ENCODE results near the gene RIBC2. TPM values are rescaled to one million over a fixed set of nuclear protein-coding genes. Genes with fewer than 3 reads are reported as not detected.

The RIBC2 gene
- total and polyA plus RNA-seq, 2 of the 13 experiments (the other 11 are each of a cell fraction or from before 2014, with no cell fraction given) = 0.55 TPM; not detected in 1

GRCh38 chr22:45420539-45420938, 7.0 kb downstream of the RIBC2 start:
- no peak overlapping the region for H3K4me3 ChIP-seq (replicated peaks in 1 of 3; ENCODE audit: insufficient read depth in 1 of 3, low read depth in 2 of 3, low read length in 3 of 3)
- ATAC-seq = no peak
- no peaks in the 10 kb centered on the region for H3K36me3 ChIP-seq (replicated peaks in 1 of 2; ENCODE audit: control insufficient read depth in 1 of 2, insufficient read depth in 2 of 2, low read length in 2 of 2)
- in situ Hi-C loops (cut with HindIII; ENCODE audit: extremely low pct_ligation_motif_present, low pct_unique_long_range_greater_than_20kb) = no loop called here
- ChIA-PET CTCF (ENCODE audit: low intra/inter-chr PET ratio, low total read pairs) (no interaction called here), POLR2A (no interaction called here)
- no peak overlapping the region for H3K9ac ChIP-seq (ENCODE audit: insufficient read depth, low read depth, low read length)
- no peaks in the 10 kb centered on the region for H3K79me2 ChIP-seq (ENCODE audit: insufficient read depth, low read length)
- intact Hi-C loops (cut with micrococcal nuclease; ENCODE audit: unreplicated experiment) = no loop called here
- no peak for FAIRE-seq
- H3K9me3 ChIP-seq (ENCODE audit: low read length) = no peaks in the 10 kb centered on the region
- no peak overlapping the region for H2AFZ ChIP-seq (ENCODE audit: low read length)
- no peaks in the 10 kb centered on the region for H4K20me1 ChIP-seq (ENCODE audit: insufficient read depth, low read length)
- H3K27ac ChIP-seq (ENCODE audit: extremely low read length, insufficient read depth, low read length) = no peak overlapping the region
- no TSS peak for BruUV-seq (replicated peaks)
- 84% methylated on average over 2 of the region's 2 CpGs for WGBS (ENCODE audit: low lambda C conversion rate)
- no peak for DNase-seq (ENCODE audit: low spot score)
- H3K4me2 ChIP-seq (ENCODE audit: low read depth, low read length) = no peak overlapping the region
- no peaks in the 10 kb centered on the region for H3K4me1 ChIP-seq (ENCODE audit: insufficient read depth, low read length)
- TF ChIP-seq ZNF766 (CRISPR knock-in tag; IDR thresholded peaks at IDR 0.05; ENCODE audit: borderline replicate concordance) (no peak), RBAK (CRISPR knock-in tag; IDR thresholded peaks at IDR 0.05) (no peak), SNAPC2 (CRISPR knock-in tag; IDR thresholded peaks at IDR 0.05) (no peak), ZNF567 (CRISPR knock-in tag; IDR thresholded peaks at IDR 0.05; ENCODE audit: borderline replicate concordance) (no peak), ARID3A (IDR thresholded peaks at IDR 0.05; ENCODE audit: low read depth, low read length) (no peak), ZMAT3 (CRISPR knock-in tag; conservative IDR thresholded peaks at IDR 0.05) (no peak), ZNF280B (CRISPR knock-in tag; IDR thresholded peaks at IDR 0.05; ENCODE audit: borderline replicate concordance) (no peak), ZNF337 (CRISPR knock-in tag; IDR thresholded peaks at IDR 0.05; ENCODE audit: borderline replicate concordance, low read depth) (no peak), ZNF136 (CRISPR knock-in tag; IDR thresholded peaks at IDR 0.05; ENCODE audit: low read depth) (no peak), KLF15 (CRISPR knock-in tag; IDR thresholded peaks at IDR 0.05; ENCODE audit: borderline replicate concordance) (no peak), IKZF1 (IDR thresholded peaks at IDR 0.05) (no peak), CREBL2 (CRISPR knock-in tag; IDR thresholded peaks at IDR 0.05; ENCODE audit: borderline replicate concordance) (no peak), ZNF777 (CRISPR knock-in tag; IDR thresholded peaks at IDR 0.05) (no peak)
- peaks cover 1 to 3% of the 10 kb centered on the region in 2 experiments; a peak in 2 of 5 replicates for H3K27me3 ChIP-seq (ENCODE audit: control insufficient read depth in 1 of 2, insufficient read depth in 2 of 2, low read length in 2 of 2)

Data from HepG2 (cell line).